Activated CD8-positive, alpha-beta memory T cell treated with anti-CD3 and anti-CD28 coated beads, Interleukin-2, amount 50 U/mL, for 24 hours (primary cell): ENCODE measurements around the gene NTN5.

ENCODE experiments used
- DNase-seq: peaks from one replicate; pipeline ENCODE4 v3.0.0-alpha.2; 2020; ENCODE audit errors: extremely low read depth

NTN5 gene

DNA sequence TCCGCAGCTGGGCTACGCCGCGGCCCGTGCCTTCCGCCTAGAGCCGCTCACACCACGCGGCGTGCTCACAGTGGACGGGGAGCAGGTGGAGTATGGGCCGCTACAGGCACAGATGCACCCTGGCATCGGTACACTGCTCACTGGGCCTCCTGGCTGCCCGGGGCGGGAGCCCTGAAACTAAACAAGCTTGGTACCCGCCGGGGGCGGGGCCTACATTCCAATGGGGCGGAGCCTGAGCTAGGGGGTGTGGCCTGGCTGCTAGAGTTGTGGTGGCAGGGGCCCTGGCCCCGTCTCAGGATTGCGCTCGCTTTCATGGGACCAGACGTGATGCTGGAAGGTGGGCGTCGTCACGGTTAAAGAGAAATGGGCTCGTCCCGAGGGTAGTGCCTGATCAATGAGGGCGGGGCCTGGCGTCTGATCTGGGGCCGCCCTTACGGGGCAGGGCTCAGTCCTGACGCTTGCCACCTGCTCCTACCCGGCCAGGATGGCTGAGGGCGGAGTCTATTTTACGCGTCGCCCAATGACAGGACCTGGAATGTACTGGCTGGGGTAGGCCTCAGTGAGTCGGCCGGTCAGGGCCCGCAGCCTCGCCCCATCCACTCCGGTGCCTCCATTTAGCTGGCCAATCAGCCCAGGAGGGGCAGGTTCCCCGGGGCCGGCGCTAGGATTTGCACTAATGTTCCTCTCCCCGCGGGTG, 43.1 kb downstream of the NTN5 start:
- no peak for DNase-seq

DNA sequence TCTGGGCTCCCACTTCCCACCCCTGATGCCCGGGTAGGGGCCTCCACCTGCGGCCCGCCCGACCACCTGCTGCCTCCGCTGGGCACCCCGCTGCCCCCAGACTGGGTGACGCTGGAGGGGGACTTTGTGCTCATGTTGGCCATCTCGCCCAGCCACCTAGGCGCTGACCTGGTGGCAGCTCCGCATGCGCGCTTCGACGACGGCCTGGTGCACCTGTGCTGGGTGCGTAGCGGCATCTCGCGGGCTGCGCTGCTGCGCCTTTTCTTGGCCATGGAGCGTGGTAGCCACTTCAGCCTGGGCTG, 43.6 kb downstream of the NTN5 start:
- no peak for DNase-seq

- DNase-seq = no peak
Measured at GRCh38 chr19:48628486-48629296, 44.1 kb downstream of the NTN5 start.

DNA sequence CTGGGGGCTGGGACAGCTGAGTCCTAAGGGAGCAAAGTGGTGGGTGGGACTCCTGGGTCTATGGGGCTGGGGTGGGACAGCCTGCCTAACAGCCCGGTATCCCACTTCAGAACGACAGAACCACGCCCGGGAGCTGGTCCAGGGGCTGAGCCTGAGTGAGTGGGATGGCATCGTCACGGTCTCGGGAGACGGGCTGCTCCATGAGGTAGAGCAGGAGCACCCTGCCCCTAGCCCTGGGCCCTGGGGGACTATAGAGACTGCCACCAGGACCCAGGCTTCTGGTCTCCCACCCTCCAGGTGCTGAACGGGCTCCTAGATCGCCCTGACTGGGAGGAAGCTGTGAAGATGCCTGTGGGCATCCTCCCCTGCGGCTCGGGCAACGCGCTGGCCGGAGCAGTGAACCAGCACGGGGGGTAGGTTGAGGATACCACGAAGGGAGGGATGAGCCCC, 44.9 kb downstream of the NTN5 start:
- DNase-seq = no peak

GRCh38 chr19:48627201-48627864, 45.5 kb downstream of the NTN5 start:
- DNase-seq = no peak

DNA sequence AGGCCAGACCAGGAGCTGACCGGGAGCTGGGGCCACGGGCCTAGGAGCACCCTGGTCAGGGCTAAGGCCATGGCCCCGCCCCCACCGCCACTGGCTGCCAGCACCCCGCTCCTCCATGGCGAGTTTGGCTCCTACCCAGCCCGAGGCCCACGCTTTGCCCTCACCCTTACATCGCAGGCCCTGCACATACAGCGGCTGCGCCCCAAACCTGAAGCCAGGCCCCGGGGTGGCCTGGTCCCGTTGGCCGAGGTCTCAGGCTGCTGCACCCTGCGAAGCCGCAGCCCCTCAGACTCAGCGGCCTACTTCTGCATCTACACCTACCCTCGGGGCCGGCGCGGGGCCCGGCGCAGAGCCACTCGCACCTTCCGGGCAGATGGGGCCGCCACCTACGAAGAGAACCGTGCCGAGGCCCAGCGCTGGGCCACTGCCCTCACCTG, 46.9 kb downstream of the NTN5 start:
- no peak for DNase-seq

- DNase-seq = no peak
Measured at GRCh38 chr19:48624791-48625723, 47.8 kb downstream of the NTN5 start.

DNA sequence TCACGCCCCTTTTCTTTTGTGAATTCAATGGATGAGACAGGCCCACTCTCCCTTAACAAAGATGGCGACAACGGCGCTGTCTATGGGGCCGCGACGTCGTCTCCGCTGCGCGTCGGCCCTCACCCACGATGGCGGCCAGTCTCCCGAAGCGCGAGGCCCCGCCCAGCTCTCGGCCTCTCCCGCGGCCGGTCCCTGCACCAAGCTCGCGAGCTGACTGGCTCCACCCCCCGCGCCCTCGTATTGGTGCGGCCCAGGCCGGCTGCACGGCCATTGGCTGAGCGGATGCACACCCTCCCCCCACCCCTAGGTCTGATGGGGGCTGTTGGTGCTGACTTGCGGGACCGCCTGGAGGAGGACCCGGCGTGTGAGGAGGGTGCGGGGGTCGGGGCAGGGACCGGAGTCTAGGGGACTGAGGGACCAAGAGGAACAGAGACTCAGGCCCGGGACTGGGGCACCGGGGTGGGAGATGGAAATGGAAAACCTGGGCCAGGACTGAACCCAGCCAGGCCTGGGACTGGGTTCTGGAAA, 48.7 kb downstream of the NTN5 start:
- peak; percentile 89 for DNase-seq

DNA sequence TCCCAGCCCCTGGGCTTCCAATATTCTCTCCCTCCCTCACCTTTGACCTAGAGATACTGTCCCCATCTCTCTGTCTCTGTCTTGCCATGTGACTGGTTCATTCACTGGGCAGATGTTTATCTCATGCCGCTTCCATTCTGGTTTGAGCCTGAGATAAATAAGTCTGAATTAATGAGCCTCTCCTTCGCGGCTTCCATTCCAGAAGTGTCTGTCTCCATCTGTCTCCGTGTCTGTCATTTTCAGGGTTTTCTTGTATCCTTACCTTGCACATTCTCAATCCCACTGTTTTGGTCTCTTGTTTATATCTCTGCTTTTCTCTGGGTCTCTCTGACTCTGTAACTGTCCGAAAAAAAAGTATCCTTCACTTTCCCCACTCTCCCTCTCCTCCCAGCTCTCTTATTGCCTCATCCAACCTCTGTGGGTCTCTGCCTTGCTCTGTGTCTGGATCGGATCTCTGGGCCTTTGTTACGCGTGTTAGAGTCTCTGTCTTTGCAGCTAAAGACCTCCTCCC, 49.2 kb downstream of the NTN5 start:
- DNase-seq = no peak

GRCh38 chr19:48619692-48620585, 52.9 kb downstream of the NTN5 start:
- no peak for DNase-seq

GRCh38 chr19:48618916-48619691, 53.7 kb downstream of the NTN5 start, which contains the start of the genes RPL18 and SPHK2:
Gene RPL18 (minus strand): TSS chr19:48619178. CDS start chr19:48619143, 35 bp downstream.
Gene SPHK2 (plus strand): TSS chr19:48619506. CDS start chr19:48620515, 1,009 bp downstream.
- DNase-seq = peak; percentile 87

GRCh38 chr19:48618278-48618915, 54.4 kb downstream of the NTN5 start:
- DNase-seq = no peak

DNA sequence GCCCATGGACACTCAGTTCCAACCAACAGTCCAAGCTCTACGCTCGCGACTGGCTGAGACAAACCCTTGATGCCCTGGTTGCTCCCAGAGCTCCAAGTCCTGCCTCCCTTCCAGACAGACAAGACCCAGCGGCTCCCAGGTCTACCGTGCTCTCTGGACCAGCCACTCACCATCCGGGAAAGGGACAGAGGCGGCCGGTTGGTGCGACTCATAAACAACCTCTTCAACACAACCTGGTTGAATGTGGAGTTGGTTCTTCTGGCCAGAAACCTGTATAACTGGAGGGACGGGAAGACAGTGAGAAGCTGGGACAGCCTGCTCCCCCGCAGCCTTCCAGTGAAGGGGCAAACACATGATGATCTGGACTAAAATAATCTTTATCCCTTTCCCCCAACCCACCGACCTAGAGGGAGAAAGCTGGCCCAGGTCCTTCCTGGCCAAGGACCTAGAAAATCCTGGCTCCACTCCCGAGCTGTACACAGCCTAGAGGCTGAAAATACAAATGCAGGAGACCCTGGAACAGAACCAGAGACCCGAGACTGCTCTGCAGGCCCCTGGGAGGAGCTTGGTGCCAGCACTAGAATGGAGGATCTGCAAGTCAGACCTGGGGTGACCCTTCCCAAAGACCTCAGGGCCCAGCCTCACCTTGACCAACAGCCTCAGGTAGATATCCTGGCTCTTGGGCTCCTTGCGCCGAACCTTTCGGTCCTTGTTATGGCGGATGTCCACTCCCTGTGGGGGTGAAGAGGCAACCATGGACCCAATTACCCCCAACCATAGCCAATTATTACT, 55.5 kb downstream of the NTN5 start:
- no peak for DNase-seq

GRCh38 chr19:48616491-48617056, 56.2 kb downstream of the NTN5 start:
- no peak for DNase-seq

DNA sequence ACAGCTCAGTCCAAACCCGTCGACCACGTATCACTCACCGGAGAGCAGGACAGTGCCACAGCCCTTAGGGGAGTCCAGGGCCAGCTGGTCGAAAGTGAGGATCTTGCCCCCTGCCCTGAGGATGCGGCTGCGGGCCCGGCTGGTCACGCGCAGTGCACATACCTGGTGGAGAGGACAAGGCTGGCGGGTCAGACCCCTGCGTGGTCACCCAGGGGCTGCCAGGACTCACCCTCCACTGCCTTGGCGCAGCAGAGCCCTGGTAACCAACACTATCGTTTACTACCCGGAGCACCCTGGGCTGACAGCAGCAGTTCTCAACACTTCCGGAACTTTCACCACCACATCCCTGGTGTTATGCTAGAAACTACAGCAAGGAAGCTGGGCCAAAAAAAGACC, 56.8 kb downstream of the NTN5 start:
- DNase-seq = no peak

DNA sequence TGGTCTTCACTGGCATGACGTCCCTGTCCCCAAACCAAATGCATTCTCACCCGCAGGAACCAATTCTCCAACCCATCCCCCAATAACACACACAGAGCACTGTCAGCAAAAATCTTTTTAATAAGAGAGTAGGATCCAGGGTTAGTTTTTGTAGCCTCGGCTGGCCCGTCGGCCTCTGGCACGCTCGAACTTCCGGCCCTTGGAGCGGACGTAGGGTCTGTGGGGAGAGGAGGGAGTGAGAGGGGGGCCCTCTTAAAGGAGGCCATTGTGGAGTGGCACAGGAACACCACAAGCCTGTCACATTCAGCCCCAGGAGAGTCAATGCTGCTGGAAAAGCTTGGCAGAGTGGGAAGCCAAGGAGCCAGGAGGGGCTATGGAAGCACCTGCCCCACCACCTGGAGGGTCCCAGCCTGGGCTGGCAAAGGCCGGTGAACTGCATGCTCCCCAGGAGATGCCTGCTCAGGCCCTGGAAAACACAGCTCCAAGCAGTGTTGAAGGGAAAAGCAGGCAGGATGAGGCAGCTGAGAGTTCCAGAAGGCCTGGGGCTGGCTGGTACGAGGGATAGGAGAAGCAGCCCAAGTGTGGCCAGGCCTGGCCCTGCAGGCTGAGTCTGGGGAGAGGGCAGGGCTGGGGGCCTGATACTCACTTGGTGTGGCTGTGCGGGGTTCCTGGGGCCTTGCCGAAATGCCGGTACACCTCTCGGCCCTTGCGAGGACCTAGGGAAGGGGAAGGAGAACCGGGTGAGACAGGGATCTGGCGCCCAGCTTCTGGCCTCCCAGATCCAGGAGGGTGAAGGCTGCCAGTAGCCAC, 57.4 kb downstream of the NTN5 start:
- no peak for DNase-seq
